Natural killer cell treated with Interleukin-12 subunit alpha and Interleukin-12 subunit beta and Interleukin-15 and Interleukin-18, amount 100 ng/mL, for 72 hours (primary cell): Measurements from ENCODE around the gene PNMA8A. TPM values are rescaled to one million over a fixed set of nuclear protein-coding genes. Genes with fewer than 3 reads are reported as not detected.

Experiments
- ATAC-seq, 2 donors: fragments of 150-1000 bp; cut with Tn5 transposase in 1 of 2; sonication (Bioruptor Pico), chemical (Tn5 transposase) in 1 of 2; 2 replicates each; pipeline ENCODE4 v1.10.0; 2021
- DNase-seq: peaks from one replicate; pipeline ENCODE4 v3.0.0; 2022; ENCODE audit warnings: low spot score
- H3K27ac Mint-ChIP-seq, 2 donors: 1 replicate in 1 of 2; 2 replicates in 1 of 2; pipeline ENCODE4 v1.8.0; 2022; ENCODE audit warnings: mixed read lengths in 2 of 2, mild to moderate bottlenecking in 1 of 2, moderate library complexity in 1 of 2
- H3K27me3 Mint-ChIP-seq, 2 donors: 1 replicate in 1 of 2; 2 replicates in 1 of 2; pipeline ENCODE4 v1.8.0; 2022; ENCODE audit warnings: mixed read lengths in 2 of 2
- H3K36me3 Mint-ChIP-seq: one replicate; pipeline ENCODE4 v1.8.0; 2022; ENCODE audit warnings: mixed read lengths
- H3K4me1 Mint-ChIP-seq, 2 donors: 1 replicate in 1 of 2; 2 replicates in 1 of 2; pipeline ENCODE4 v1.8.0; 2022; ENCODE audit warnings: low read depth in 2 of 2, mixed read lengths in 2 of 2, mild to moderate bottlenecking in 1 of 2
- H3K4me3 Mint-ChIP-seq: one replicate; pipeline ENCODE4 v1.8.0; 2022; ENCODE audit warnings: mixed read lengths
- H3K9me3 Mint-ChIP-seq: 2 replicates; pipeline ENCODE4 v1.8.0; 2022; ENCODE audit warnings: mixed read lengths
- total RNA-seq, 2 donors: library from RNA; stranded (reverse); gene quantifications; one replicate each; pipeline ENCODE4 v1.2.3, GENCODE V29; 2022

PNMA8A gene
- total RNA-seq, 2 donors from 2014 or later = not detected

DNA sequence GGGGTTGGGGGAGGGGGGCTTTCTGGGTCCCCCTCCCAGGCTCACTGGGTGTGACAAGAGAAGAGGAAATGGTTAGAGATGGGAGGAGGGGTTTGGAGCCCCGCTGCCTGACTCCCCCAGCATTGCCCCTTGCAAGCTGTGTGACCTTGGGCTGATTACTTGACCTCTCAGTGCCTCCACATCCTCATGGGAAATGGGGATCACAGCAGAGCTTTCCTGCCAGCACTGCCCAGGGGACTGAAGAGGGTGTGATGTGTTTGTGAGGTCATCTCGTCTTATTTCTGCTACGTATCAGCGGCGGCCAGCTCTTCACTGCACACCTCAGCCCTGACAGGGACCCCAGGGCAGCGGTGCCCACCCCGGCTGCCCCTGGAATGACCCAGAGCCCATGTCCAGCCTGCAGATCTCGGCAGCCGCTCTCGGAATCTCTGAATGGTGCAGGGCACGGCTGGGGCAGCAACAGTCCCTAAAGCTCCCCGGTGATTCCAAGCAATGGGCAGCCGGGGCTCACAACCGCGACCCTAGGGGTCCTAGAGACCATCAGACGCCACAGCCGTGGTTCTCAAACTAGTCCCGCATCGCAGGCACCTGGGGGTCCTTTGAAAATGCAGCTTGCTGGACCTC is 15.9 kb upstream of the PNMA8A start:
- ATAC-seq = no peak
- H3K4me1 Mint-ChIP-seq = peaks cover 0 to 5% of the 10 kb centered on the region in 2 donors
- no peak overlapping the region for H3K4me3 Mint-ChIP-seq
- no peaks in the 10 kb centered on the region for H3K36me3 Mint-ChIP-seq
- H3K27ac Mint-ChIP-seq = no peak overlapping the region
- no peaks in the 10 kb centered on the region for H3K9me3 Mint-ChIP-seq
- DNase-seq = no peak
- H3K27me3 Mint-ChIP-seq = peaks cover 45 to 66% of the 10 kb centered on the region in 2 donors

GRCh38 chr19:46486358-46486757 is 15.0 kb upstream of the PNMA8A start:
- no peak overlapping the region for H3K27ac Mint-ChIP-seq
- peaks cover 0 to 5% of the 10 kb centered on the region in 2 donors for H3K4me1 Mint-ChIP-seq
- ATAC-seq = peak in 1 of 2 donors; percentile 25
- peaks cover 39 to 68% of the 10 kb centered on the region in 2 donors for H3K27me3 Mint-ChIP-seq
- no peaks in the 10 kb centered on the region for H3K9me3 Mint-ChIP-seq
- no peaks in the 10 kb centered on the region for H3K36me3 Mint-ChIP-seq
- no peak for DNase-seq
- no peak overlapping the region for H3K4me3 Mint-ChIP-seq

- Mint-ChIP-seq H3K27ac (no peak overlapping the region), H3K4me3 (no peak overlapping the region), H3K4me1 (peaks cover 0 to 5% of the 10 kb centered on the region in 2 donors), H3K27me3 (peaks cover 29 to 65% of the 10 kb centered on the region in 2 donors), H3K9me3 (no peaks in the 10 kb centered on the region), H3K36me3 (no peaks in the 10 kb centered on the region)
- ATAC-seq (no peak), DNase-seq (no peak)
Measured at GRCh38 chr19:46484656-46485055, 13.3 kb upstream of the PNMA8A start.

DNA sequence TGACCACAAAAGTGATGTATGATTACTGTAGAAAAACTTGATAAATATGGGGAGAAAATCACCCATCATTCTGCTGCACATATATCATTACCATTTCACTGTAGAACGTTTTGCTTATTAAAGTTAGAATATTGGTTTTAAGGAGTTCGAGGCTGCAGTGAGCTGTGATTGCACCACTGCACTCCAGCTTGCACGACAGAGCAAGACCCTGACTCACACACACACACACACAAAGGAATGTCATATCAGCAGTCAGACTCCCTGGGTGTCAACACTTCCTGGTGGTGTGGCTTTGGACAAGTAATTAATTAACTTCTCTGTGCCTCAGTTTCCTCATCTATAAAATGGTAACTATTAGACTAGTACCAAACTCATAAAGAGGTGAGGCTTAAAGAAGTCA is 11.3 kb upstream of the PNMA8A start:
- Mint-ChIP-seq H3K27ac (no peak overlapping the region), H3K4me3 (no peak overlapping the region), H3K27me3 (peaks cover 16 to 45% of the 10 kb centered on the region in 2 donors), H3K4me1 (no peaks in the 10 kb centered on the region), H3K9me3 (no peaks in the 10 kb centered on the region), H3K36me3 (no peaks in the 10 kb centered on the region)
- no peak for DNase-seq
- no peak for ATAC-seq

GRCh38 chr19:46481947-46482346 is 10.6 kb upstream of the PNMA8A start:
- H3K9me3 Mint-ChIP-seq = no peaks in the 10 kb centered on the region
- H3K36me3 Mint-ChIP-seq = no peaks in the 10 kb centered on the region
- no peak overlapping the region for H3K27ac Mint-ChIP-seq
- no peak overlapping the region for H3K4me3 Mint-ChIP-seq
- H3K4me1 Mint-ChIP-seq = no peaks in the 10 kb centered on the region
- ATAC-seq (no peak), DNase-seq (no peak)
- peaks cover 16 to 38% of the 10 kb centered on the region in 2 donors for H3K27me3 Mint-ChIP-seq

DNA sequence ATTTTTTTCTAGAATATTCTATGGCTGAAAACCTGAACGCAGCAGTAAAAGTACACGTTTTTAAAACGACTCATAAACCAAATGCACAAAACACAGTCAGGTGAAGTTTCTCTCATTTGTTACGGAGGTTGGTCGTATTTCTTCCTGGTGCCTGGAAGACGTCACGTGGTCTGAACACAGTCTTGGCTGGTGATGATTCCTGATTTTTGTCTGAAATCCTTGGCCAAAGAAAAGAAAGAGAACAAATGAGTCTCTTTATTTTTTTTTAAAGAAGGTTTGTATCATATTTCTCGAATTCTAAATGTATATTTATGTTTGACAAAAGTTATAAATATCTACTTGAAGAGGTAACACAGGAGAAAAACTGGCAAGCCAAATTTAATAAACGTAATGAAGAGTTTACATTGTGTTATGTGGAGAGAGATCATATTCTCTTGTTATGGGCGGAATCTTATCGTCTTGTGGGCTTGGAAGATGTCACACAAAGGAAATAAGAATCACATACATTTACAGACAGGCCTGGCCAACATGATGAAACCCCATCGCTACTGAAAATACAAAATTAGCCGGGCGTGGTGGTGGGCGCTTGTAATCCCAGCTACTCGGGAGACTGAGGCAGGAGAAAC is 10.0 kb upstream of the PNMA8A start:
- Mint-ChIP-seq H3K4me3 (no peak overlapping the region), H3K27ac (no peak overlapping the region), H3K4me1 (no peaks in the 10 kb centered on the region), H3K9me3 (no peaks in the 10 kb centered on the region), H3K27me3 (peaks cover 14 to 32% of the 10 kb centered on the region in 2 donors), H3K36me3 (no peaks in the 10 kb centered on the region)
- no peak for DNase-seq
- ATAC-seq = no peak

GRCh38 chr19:46480415-46480814 is 9.1 kb upstream of the PNMA8A start:
- H3K27ac Mint-ChIP-seq = no peak overlapping the region
- H3K27me3 Mint-ChIP-seq = peaks cover 14 to 28% of the 10 kb centered on the region in 2 donors
- no peak overlapping the region for H3K4me3 Mint-ChIP-seq
- H3K4me1 Mint-ChIP-seq = no peaks in the 10 kb centered on the region
- DNase-seq (no peak), ATAC-seq (no peak)
- no peaks in the 10 kb centered on the region for H3K9me3 Mint-ChIP-seq
- H3K36me3 Mint-ChIP-seq = no peaks in the 10 kb centered on the region

- H3K9me3 Mint-ChIP-seq = no peaks in the 10 kb centered on the region
- H3K36me3 Mint-ChIP-seq = no peaks in the 10 kb centered on the region
- DNase-seq (no peak), ATAC-seq (no peak)
- no peaks in the 10 kb centered on the region for H3K4me1 Mint-ChIP-seq
- H3K27me3 Mint-ChIP-seq = peaks cover 17 to 30% of the 10 kb centered on the region in 2 donors
- H3K27ac Mint-ChIP-seq = no peak overlapping the region
- no peak overlapping the region for H3K4me3 Mint-ChIP-seq
Measured at GRCh38 chr19:46478356-46478986, 7.1 kb upstream of the PNMA8A start.

- H3K27me3 Mint-ChIP-seq = peaks cover 29 to 34% of the 10 kb centered on the region in 2 donors
- no peaks in the 10 kb centered on the region for H3K36me3 Mint-ChIP-seq
- H3K4me3 Mint-ChIP-seq = no peak overlapping the region
- H3K4me1 Mint-ChIP-seq = no peaks in the 10 kb centered on the region
- no peaks in the 10 kb centered on the region for H3K9me3 Mint-ChIP-seq
- H3K27ac Mint-ChIP-seq = no peak overlapping the region
- ATAC-seq = no peak
- no peak for DNase-seq
Measured at GRCh38 chr19:46475986-46476385, 4.6 kb upstream of the PNMA8A start.

GRCh38 chr19:46474211-46474610 is 2.8 kb upstream of the PNMA8A start:
- DNase-seq (no peak), ATAC-seq (no peak)
- Mint-ChIP-seq H3K27me3 (peaks cover 35 to 38% of the 10 kb centered on the region in 2 donors), H3K36me3 (no peaks in the 10 kb centered on the region), H3K27ac (no peak overlapping the region), H3K4me3 (no peak overlapping the region), H3K9me3 (no peaks in the 10 kb centered on the region), H3K4me1 (no peaks in the 10 kb centered on the region)

- Mint-ChIP-seq H3K9me3 (no peaks in the 10 kb centered on the region), H3K4me1 (no peaks in the 10 kb centered on the region), H3K36me3 (no peaks in the 10 kb centered on the region), H3K27ac (no peak overlapping the region), H3K4me3 (no peak overlapping the region), H3K27me3 (peaks cover 31 to 41% of the 10 kb centered on the region in 2 donors)
- DNase-seq (no peak), ATAC-seq (no peak)
Measured at GRCh38 chr19:46472592-46472991, 1.2 kb upstream of the PNMA8A start.

- DNase-seq (no peak), ATAC-seq (no peak)
- no peak overlapping the region for H3K27ac Mint-ChIP-seq
- H3K9me3 Mint-ChIP-seq = no peaks in the 10 kb centered on the region
- H3K4me1 Mint-ChIP-seq = no peaks in the 10 kb centered on the region
- H3K4me3 Mint-ChIP-seq = no peak overlapping the region
- H3K36me3 Mint-ChIP-seq = no peaks in the 10 kb centered on the region
- H3K27me3 Mint-ChIP-seq = peaks cover 31 to 47% of the 10 kb centered on the region in 2 donors
Measured at GRCh38 chr19:46471811-46472543, 614 bp upstream of the PNMA8A start.

- Mint-ChIP-seq H3K27me3 (peaks cover 35 to 56% of the 10 kb centered on the region in 2 donors), H3K4me1 (peaks cover 0 to 6% of the 10 kb centered on the region in 2 donors), H3K36me3 (no peaks in the 10 kb centered on the region), H3K27ac (no peak overlapping the region), H3K4me3 (no peak overlapping the region), H3K9me3 (no peaks in the 10 kb centered on the region)
- DNase-seq (no peak), ATAC-seq (no peak)
Measured at GRCh38 chr19:46470376-46470775, 987 bp downstream of the PNMA8A start.
